ENCODE results near the gene CHD3.

The CHD3 gene

GRCh38 chr17:7888184-7888920 lies at the start of gene CHD3:
Gene CHD3 (plus strand): TSS chr17:7888789. CDS start chr17:7889001, 212 bp downstream.
- peak; percentile 31 for DNase-seq (ENCODE audit: low spot score)

- DNase-seq (ENCODE audit: low spot score), result no peak
Observed at GRCh38 chr17:7839190-7839875, 49.3 kb upstream of the CHD3 start.

- DNase-seq (ENCODE audit: low spot score), result no peak
Observed at GRCh38 chr17:7839876-7840261, 48.7 kb upstream of the CHD3 start.

- no peak for DNase-seq (ENCODE audit: low spot score)
Observed at GRCh38 chr17:7840441-7840840, 48.1 kb upstream of the CHD3 start.

- DNase-seq (ENCODE audit: low spot score), result no peak
Observed at GRCh38 chr17:7840875-7841274, 47.7 kb upstream of the CHD3 start.

- DNase-seq (ENCODE audit: low spot score), result peak; percentile 89
Observed at GRCh38 chr17:7841396-7841914, 47.1 kb upstream of the CHD3 start.

- peak; percentile 79 for DNase-seq (ENCODE audit: low spot score)
Observed at GRCh38 chr17:7841915-7842379, 46.6 kb upstream of the CHD3 start.

GRCh38 chr17:7842380-7843256 lies 46.0 kb upstream of the CHD3 start:
- DNase-seq (ENCODE audit: low spot score), result peak; percentile 91

GRCh38 chr17:7843257-7843535 lies 45.4 kb upstream of the CHD3 start:
- DNase-seq (ENCODE audit: low spot score), result no peak

- peak; percentile 91 for DNase-seq (ENCODE audit: low spot score)
Observed at GRCh38 chr17:7843536-7844291, 44.9 kb upstream of the CHD3 start.

GRCh38 chr17:7844292-7845154 lies 44.1 kb upstream of the CHD3 start:
- DNase-seq (ENCODE audit: low spot score), result peak; percentile 84

GRCh38 chr17:7845359-7846062 lies 43.1 kb upstream of the CHD3 start:
- no peak for DNase-seq (ENCODE audit: low spot score)

GRCh38 chr17:7846063-7846735 lies 42.4 kb upstream of the CHD3 start:
- DNase-seq (ENCODE audit: low spot score), result no peak

GRCh38 chr17:7846765-7847661 lies 41.6 kb upstream of the CHD3 start:
- DNase-seq (ENCODE audit: low spot score), result no peak

- DNase-seq (ENCODE audit: low spot score), result no peak
Observed at GRCh38 chr17:7848131-7848579, 40.4 kb upstream of the CHD3 start.

- DNase-seq (ENCODE audit: low spot score), result no peak
Observed at GRCh38 chr17:7848739-7849129, 39.9 kb upstream of the CHD3 start.

- no peak for DNase-seq (ENCODE audit: low spot score)
Observed at GRCh38 chr17:7849130-7849750, 39.3 kb upstream of the CHD3 start.

Data from CD4-positive, alpha-beta T cell treated with Interleukin-6 at 100 ng/mL for 8 hours (primary cell).